Peyer's patch (tissue), 4 donors: ENCODE data around the gene KHDRBS1. TPM values are rescaled to one million over a fixed set of nuclear protein-coding genes. Genes with fewer than 3 reads are reported as not detected.

ENCODE experiments used
- DNase-seq, 3 donors: peaks; one replicate each; pipeline ENCODE4 v3.0.0-alpha.2; 2017 to 2019
- H3K27ac ChIP-seq, 4 donors: fragments of 200-600 bp; sonication (generic); one replicate each; pipeline ENCODE4 v1.5.1; 2016 to 2019
- H3K27me3 ChIP-seq, 2 donors: fragments of 200-600 bp; sonication (generic); one replicate each; pipeline ENCODE4 v1.5.1; 2019
- H3K36me3 ChIP-seq, 3 donors: fragments of 200-600 bp; sonication (generic); one replicate each; pipeline ENCODE4 v1.5.1; 2016 to 2019
- H3K4me1 ChIP-seq, 4 donors: fragments of 200-600 bp; sonication (generic); one replicate each; pipeline ENCODE4 v1.5.1; 2016 to 2019
- H3K4me3 ChIP-seq, 4 donors: fragments of 200-600 bp; sonication (generic); 1 replicate in 3 of 4; 2 replicates in 1 of 4; pipeline ENCODE4 v1.5.1; 2016 to 2019; ENCODE audit warnings: mild to moderate bottlenecking in 1 of 4
- H3K9me3 ChIP-seq, 4 donors: fragments of 200-600 bp; sonication (generic); one replicate each; pipeline ENCODE4 v1.5.1; 2016 to 2019; ENCODE audit warnings: mild to moderate bottlenecking in 1 of 4
- CTCF ChIP-seq, 6 experiments: fragments of 450-650 bp in 4 of 6; fragments of 200-600 bp in 2 of 6; sonication (generic) in 1 of 6; IDR thresholded peaks; one replicate each; pipeline ENCODE4 v1.5.1; 2017 to 2019; ENCODE audit warnings: antibody characterized with exemption in 6 of 6, mild to moderate bottlenecking in 3 of 6, moderate library complexity in 1 of 6
- POLR2A ChIP-seq, 2 donors: fragments of 450-650 bp; IDR thresholded peaks; one replicate each; pipeline ENCODE4 v1.5.1; 2017; ENCODE audit warnings: antibody characterized with exemption in 2 of 2, mild to moderate bottlenecking in 2 of 2, moderate library complexity in 2 of 2
- total RNA-seq, 4 donors: library from RNA; depleted of rRNA; stranded (reverse); fragments of >200 nt; gene quantifications; one replicate each; pipeline ENCODE4 v1.1.0, GENCODE V29; 2016

The KHDRBS1 gene
- total RNA-seq, result 10 to 100 TPM; 54.2 to 97.4 (median 59.7) TPM

DNA sequence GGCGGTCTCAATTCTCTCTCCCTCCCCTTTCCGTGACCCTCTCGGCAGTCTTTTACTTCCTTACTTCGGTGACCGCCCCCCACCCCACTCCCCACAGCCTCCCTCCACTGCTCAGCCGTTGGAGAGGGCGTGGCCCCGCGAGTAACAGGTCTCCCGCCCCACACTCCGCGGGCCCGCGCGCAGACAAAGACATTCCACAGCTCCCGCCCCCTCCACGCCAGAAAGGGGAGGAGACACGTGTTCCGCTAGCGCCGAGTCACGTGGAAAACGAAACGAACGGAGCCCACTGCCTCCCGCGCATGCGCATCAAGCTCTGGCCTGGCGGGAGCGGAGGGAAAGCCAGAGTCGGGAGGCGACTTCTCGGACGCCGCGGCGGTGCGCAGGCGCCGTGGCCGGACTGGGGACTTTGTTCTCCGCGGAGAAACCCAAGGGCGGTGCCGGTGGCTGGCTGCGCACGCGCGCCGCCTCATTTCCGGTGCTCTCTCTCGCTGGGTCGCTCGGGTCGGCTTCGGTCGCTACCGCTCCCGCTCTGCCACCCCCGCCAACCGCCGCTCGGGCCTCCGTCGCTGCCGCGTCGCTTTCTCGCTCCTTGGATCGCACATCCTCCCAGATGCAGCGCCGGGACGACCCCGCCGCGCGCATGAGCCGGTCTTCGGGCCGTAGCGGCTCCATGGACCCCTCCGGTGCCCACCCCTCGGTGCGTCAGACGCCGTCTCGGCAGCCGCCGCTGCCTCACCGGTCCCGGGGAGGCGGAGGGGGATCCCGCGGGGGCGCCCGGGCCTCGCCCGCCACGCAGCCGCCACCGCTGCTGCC, at the start of gene KHDRBS1:
TSS of gene KHDRBS1 (plus strand) at position 483 of the 813 bp plus-strand sequence. CDS start at position 611, 128 bp downstream.
- Histone ChIP-seq H3K4me1 (peaks cover 0 to 23% (median 3%) of the 10 kb centered on the region in 4 donors), H3K36me3 (no peaks in the 10 kb centered on the region), H3K27me3 (no peaks in the 10 kb centered on the region), H3K9me3 (peaks cover 0 to 5% (median 0%) of the 10 kb centered on the region in 4 donors), H3K4me3 (peak within 1 kb of the TSS; percentile 94 to 97 (median 96)), H3K27ac (peak within 1 kb of the TSS; percentile 98 to 100 (median 99))
- DNase-seq, result peak; percentile 98 to 99 (median 99)
- TF ChIP-seq CTCF (IDR thresholded peaks at IDR 0.05), result no peak
- peak; percentile 90 to 93 for TF ChIP-seq POLR2A (IDR thresholded peaks at IDR 0.05)

DNA sequence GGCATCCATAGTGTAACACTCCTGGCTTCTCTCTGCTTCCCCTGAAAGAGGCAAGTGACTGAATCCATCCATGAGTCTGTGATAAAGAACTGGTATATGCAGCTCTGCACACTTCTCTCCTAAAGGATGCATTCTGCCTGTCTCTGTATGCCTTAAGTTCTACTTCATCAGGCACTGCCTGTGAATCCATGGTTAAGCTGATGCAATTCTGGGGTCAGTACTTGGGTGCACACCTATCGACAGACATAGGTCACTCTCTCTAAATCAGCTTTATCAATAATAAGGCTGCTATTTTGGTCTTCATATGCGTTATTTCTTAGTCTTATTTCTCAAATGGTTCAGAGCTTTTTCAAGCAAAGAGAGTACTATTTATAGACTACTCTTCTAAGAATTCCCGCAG, 42.8 kb upstream of the KHDRBS1 start:
- Histone ChIP-seq H3K4me3 (no peak overlapping the region), H3K27ac (no peak overlapping the region), H3K36me3 (no peaks in the 10 kb centered on the region), H3K27me3 (no peaks in the 10 kb centered on the region), H3K4me1 (no peaks in the 10 kb centered on the region), H3K9me3 (no peaks in the 10 kb centered on the region)
- DNase-seq, result no peak
- TF ChIP-seq CTCF (IDR thresholded peaks at IDR 0.05) (no peak), POLR2A (IDR thresholded peaks at IDR 0.05) (no peak)

GRCh38 chr1:31976401-31976800, 37.3 kb upstream of the KHDRBS1 start:
- H3K4me3 ChIP-seq, result no peak overlapping the region
- H3K36me3 ChIP-seq, result no peaks in the 10 kb centered on the region
- no peaks in the 10 kb centered on the region for H3K9me3 ChIP-seq
- DNase-seq, result no peak
- TF ChIP-seq POLR2A (IDR thresholded peaks at IDR 0.05) (no peak), CTCF (IDR thresholded peaks at IDR 0.05) (no peak)
- no peaks in the 10 kb centered on the region for H3K4me1 ChIP-seq
- H3K27me3 ChIP-seq, result no peaks in the 10 kb centered on the region
- no peak overlapping the region for H3K27ac ChIP-seq

- no peaks in the 10 kb centered on the region for H3K27me3 ChIP-seq
- no peak overlapping the region for H3K4me3 ChIP-seq
- H3K9me3 ChIP-seq, result no peaks in the 10 kb centered on the region
- no peak for DNase-seq
- TF ChIP-seq POLR2A (IDR thresholded peaks at IDR 0.05) (no peak), CTCF (IDR thresholded peaks at IDR 0.05) (peak in 3 of 6 experiments; percentile 21 to 32 (median 27))
- H3K27ac ChIP-seq, result no peak overlapping the region
- H3K36me3 ChIP-seq, result no peaks in the 10 kb centered on the region
- H3K4me1 ChIP-seq, result peaks cover 0 to 7% (median 0%) of the 10 kb centered on the region in 4 donors
Measured at GRCh38 chr1:31977385-31978131, 36.1 kb upstream of the KHDRBS1 start.

DNA sequence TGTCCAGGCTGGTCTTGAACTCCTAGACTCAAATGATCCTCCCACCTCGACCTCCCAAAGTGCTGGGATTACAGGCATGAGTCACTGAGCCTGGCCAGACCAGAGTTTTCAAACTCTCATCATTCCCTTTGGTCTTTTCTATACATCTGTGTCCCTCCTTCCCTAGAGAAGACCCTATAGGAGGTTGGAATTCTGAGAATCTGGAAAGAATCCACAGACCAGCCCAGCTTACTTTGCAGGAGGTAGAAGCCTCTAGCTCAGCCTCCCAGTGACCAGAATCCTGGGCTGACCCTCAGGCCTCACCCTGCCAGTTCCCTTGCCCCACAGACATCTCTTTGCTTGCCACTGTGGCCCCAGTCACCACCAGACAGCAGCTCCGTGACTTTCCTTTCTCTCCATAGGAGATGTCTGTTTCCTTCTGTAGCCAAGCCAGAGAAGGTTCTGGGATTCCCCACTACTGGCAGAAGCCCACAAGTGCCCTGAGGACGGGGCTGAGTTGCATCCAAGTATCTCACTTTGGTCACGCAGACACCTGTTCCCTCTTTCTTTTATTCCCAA, 34.7 kb upstream of the KHDRBS1 start:
- DNase-seq, result no peak
- Histone ChIP-seq H3K4me3 (no peak overlapping the region), H3K4me1 (peaks cover 0 to 7% (median 0%) of the 10 kb centered on the region in 4 donors), H3K27me3 (no peaks in the 10 kb centered on the region), H3K9me3 (no peaks in the 10 kb centered on the region), H3K27ac (no peak overlapping the region), H3K36me3 (no peaks in the 10 kb centered on the region)
- TF ChIP-seq POLR2A (IDR thresholded peaks at IDR 0.05), result no peak
